Measurements from ENCODE around the gene AFG1L.
A peak's percentile ranks its signal among the peaks of the same experiment; 100 is the strongest.
"Not testable (repeated sequence)": the region's sequence is repeated elsewhere in the genome, so short reads cannot be mapped to it uniquely, and the experiment has no call there.

AFG1L gene

DNA sequence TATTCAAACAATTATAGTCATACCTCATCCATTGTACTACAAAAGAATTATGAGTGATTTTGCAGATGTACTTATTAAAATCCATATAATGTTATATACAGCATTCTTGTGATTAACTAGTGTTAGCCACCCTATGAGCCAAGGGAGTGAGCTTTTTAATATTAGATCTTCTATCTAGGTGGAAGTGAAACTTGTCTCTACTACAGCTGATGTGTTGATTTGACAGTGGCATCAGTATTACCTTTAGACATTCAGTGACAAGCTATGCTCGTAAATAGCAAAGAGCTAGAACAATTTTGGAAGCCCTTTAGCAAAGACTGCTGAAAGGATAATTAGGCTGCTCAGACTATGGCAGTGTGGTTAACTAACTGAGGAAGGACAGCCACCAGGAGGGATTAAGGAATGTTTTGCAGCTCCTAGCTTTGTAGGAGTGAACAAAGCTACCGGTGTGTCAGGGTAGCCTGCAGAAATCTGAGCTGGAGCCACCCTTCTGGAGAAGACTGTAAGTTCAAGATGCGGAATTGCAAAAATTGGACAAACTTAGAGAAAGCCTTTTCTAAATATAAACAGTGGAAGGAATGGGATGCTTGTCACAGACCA lies 73.7 kb downstream of the AFG1L start:
- no peak overlapping the region for H3K4me3 ChIP-seq
- peak; percentile 51 to 70 for DNase-seq (ENCODE audit: low spot score in 2 of 2)

DNA sequence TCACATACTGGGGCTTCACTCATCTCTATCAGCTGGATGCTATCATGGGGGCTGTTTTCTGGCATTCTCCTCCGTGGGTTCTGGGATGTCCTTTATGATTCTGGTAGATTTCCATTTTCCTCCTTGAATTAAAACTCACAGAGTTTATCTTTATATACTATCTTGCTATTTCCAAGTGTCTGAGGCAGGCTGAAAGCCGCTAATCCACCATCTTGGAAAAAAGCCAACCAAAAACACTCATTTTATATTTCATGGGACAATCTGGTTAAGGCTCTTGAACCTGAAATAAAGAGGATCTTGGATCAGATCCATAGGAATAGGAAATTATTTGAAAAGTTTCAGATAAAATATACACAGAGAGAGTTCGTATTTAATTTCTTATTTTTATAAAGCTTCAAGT lies 86.0 kb downstream of the AFG1L start:
- Histone ChIP-seq H3K36me3 (replicated peaks) (no peaks in the 10 kb centered on the region), H3K4me1 (no peaks in the 10 kb centered on the region), H3K4me3 (no peak overlapping the region), H3K9me3 (no peaks in the 10 kb centered on the region), H3K27me3 (ENCODE audit: low read depth) (no peaks in the 10 kb centered on the region; the same call in 1 of the 2 replicates)
- in situ Hi-C loops (cut with MboI; ENCODE audit: low sequenced_read_pairs) = no loop called here
- DNase-seq (ENCODE audit: low spot score in 2 of 2) = no peak

More for the DNA sequence above, 73.7 kb downstream of the AFG1L start:
- Histone ChIP-seq H3K36me3 (replicated peaks) (no peaks in the 10 kb centered on the region), H3K4me1 (peaks cover 32% of the 10 kb centered on the region), H3K27me3 (ENCODE audit: low read depth) (no peaks in the 10 kb centered on the region), H3K9me3 (no peaks in the 10 kb centered on the region)
- in situ Hi-C loops (cut with MboI; ENCODE audit: low sequenced_read_pairs) = no loop called here

DNA sequence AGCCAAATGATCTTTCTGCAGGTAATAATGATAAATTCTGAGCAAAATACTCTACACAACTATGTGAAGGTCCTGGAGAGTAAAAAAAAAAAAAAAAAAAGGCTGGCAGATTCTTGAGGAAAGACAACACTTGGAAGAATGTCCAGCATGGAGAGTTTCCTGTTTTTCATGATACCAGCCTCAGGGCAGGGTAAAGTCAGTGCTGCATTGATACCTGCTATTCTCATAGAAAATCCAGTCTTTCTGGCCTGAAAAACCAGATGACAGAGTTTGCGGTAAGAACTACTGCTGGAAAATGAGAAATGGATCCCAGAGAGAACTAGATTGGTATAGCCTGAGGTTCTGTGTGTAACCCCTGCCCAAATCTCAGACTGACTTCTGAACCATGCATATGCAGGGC lies 89.1 kb downstream of the AFG1L start:
- no peaks in the 10 kb centered on the region for H3K36me3 ChIP-seq (replicated peaks)
- in situ Hi-C loops (cut with MboI; ENCODE audit: low sequenced_read_pairs) = no loop called here
- H3K4me1 ChIP-seq = no peaks in the 10 kb centered on the region
- DNase-seq (ENCODE audit: low spot score in 2 of 2) = no peak
- H3K27me3 ChIP-seq (ENCODE audit: low read depth) = no peaks in the 10 kb centered on the region
- H3K9me3 ChIP-seq = no peaks in the 10 kb centered on the region
- no peak overlapping the region for H3K4me3 ChIP-seq

DNA sequence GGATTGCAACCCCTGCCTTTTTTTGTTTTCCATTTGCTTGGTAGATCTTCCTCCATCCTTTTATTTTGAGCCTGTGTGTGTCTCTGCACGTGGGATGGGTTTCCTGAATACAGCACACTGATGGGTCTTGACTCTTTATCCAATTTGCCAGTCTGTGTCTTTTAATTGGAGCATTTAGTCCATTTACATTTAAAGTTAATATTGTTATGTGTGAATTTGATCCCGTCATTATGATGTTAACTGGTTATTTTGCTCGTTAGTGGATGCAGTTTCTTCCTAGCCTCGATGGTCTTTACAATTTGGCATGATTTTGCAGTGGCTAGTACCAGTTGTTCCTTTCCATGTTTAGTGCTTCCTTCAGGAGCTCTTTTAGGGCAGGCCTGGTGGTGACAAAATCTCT lies 94.3 kb downstream of the AFG1L start:
- H3K36me3 ChIP-seq (replicated peaks); H3K9me3 ChIP-seq; DNase-seq (ENCODE audit: low spot score in 2 of 2); in situ Hi-C loops (cut with MboI; ENCODE audit: low sequenced_read_pairs); H3K4me3 ChIP-seq; H3K4me1 ChIP-seq; H3K27me3 ChIP-seq (ENCODE audit: low read depth): not testable (repeated sequence)

DNA sequence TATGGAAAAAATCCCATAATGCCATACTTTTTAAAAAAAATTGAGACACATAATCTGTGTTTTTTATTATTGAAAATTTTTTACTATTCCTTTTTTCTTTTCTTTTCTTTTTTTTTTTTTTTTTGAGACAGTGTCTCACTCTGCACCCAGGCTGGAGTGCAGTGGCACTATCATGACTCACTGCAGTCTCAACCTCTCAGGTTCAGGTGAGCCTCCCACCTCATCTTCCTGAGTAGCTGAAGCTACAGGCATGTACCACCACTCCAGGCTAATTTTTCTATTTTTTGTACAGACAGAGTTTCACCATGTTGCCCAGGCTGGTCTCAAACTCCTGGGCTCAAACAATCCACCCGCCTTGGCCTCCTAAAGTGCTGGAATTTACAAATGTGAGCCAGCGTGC lies 100.4 kb downstream of the AFG1L start:
- H3K9me3 ChIP-seq = no peaks in the 10 kb centered on the region
- no peak for DNase-seq (ENCODE audit: low spot score in 2 of 2)
- in situ Hi-C loops (cut with MboI; ENCODE audit: low sequenced_read_pairs) = no loop called here
- H3K4me1 ChIP-seq = no peaks in the 10 kb centered on the region
- no peaks in the 10 kb centered on the region for H3K36me3 ChIP-seq (replicated peaks)
- no peaks in the 10 kb centered on the region for H3K27me3 ChIP-seq (ENCODE audit: low read depth)
- no peak overlapping the region for H3K4me3 ChIP-seq

DNA sequence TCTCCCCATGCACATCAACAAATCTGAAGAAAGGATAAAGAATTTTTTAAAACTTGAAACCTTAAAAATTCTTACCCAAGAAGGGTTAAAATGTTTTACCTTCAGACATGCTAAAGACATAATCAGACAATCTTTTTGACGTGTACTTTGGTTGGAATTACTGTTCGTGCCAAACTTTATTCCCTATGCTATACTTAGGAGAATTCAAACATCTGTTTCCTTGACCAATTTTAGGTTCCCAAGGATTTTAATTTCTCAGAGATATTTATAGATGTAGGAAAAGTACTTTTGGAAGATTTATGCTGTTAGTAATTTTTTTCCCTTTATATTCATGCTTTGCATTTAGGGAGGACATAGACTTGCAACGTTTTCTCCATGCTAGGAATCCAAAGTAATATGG lies 108.4 kb downstream of the AFG1L start:
- in situ Hi-C loops (cut with MboI; ENCODE audit: low sequenced_read_pairs) = no loop called here
- Histone ChIP-seq H3K9me3 (no peaks in the 10 kb centered on the region), H3K27me3 (ENCODE audit: low read depth) (no peaks in the 10 kb centered on the region), H3K4me3 (no peak overlapping the region), H3K4me1 (no peaks in the 10 kb centered on the region), H3K36me3 (replicated peaks) (no peaks in the 10 kb centered on the region)
- no peak for DNase-seq (ENCODE audit: low spot score in 2 of 2)

DNA sequence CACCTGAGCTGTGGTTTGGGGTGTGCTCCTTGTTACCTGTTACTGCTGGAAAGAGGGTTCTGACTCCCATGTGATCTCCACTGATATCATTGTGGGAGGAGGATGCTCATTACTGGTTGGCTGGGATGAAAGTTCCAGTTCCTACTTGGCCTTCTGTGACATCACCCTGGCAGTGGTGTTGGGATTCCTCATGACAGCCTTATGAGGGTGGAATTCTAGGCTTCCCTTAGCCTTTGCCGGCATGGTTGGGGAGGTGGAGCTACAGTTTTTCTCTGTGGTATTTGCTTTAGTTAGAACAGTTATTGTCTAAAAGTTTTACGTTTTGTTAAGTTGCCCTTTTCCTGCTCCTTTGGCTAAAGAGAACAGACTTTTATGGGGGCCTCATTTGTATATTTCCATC lies 112.1 kb downstream of the AFG1L start:
- Histone ChIP-seq H3K4me3 (no peak overlapping the region), H3K4me1 (no peaks in the 10 kb centered on the region), H3K9me3 (peaks cover under 1% of the 10 kb centered on the region; the same call in 1 of the 2 replicates), H3K36me3 (replicated peaks) (no peaks in the 10 kb centered on the region), H3K27me3 (ENCODE audit: low read depth) (no peaks in the 10 kb centered on the region)
- in situ Hi-C loops (cut with MboI; ENCODE audit: low sequenced_read_pairs) = no loop called here
- DNase-seq (ENCODE audit: low spot score in 2 of 2) = no peak

DNA sequence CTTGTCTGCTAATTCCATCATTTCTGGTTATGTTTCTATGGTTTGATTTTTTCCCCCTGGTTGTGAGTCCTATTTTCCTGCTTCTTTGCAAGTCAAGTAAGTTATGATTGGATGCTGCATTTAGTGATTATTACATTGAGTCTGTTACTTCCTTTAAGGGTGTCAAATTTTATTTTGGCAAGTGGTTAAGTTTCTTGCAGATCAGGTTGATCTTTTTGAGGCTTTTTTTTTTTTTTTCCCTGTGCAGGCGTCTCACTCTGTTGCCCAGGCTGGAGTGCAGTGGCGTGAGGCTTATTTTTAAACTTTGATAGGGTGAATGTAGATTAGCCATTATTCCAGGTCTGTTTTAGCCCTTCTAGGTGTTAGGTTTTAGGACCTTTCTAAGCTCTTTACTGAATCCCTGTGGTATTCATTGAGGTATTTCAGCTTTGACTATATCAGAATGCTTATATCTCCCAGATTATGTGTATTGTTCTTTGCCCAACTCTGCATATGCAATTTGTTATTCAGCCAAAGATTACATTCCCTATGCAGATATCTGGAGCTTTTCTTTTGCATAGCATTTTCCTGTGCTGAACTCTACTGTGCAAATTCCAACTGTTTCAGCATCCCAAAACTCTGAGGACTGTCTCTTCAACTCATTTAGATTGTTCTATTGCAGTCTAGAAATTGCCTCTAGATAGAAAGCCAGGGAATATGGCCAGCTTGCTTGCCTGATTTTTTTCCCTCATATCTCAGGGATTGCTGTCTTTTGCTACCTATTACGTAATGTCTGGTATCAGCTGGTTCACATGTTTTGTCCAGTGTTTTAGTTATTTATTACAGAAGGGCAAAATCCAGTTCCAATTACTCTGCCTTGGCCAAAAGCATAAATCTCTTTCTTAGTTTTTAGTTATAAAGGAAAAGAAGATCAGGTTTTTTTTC lies 113.3 kb downstream of the AFG1L start:
- Histone ChIP-seq H3K9me3 (peaks cover 3% of the 10 kb centered on the region; the same call in 1 of the 2 replicates), H3K4me3 (no peak overlapping the region), H3K36me3 (replicated peaks) (no peaks in the 10 kb centered on the region), H3K4me1 (no peaks in the 10 kb centered on the region), H3K27me3 (ENCODE audit: low read depth) (no peaks in the 10 kb centered on the region)
- in situ Hi-C loops (cut with MboI; ENCODE audit: low sequenced_read_pairs) = no loop called here
- DNase-seq (ENCODE audit: low spot score in 2 of 2) = peak in 1 of 2 experiments; percentile 45

DNA sequence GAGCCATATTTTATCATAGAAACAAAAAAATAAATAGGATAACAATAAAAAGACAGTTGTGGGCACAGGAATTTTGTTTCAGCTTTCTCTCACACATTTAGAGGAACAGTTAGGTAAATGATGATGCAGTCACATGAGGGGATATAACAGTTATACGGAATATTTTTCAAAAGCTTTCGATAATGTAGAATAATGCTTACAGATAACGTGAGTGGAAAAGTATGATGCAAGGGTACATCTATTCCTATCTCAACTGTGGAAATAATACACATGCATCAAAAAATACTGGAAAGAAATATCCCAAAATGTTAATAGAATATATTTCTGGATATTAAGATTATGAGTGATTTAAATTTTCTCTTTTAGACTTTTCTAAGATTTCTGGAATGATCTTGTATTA lies 114.0 kb downstream of the AFG1L start:
- Histone ChIP-seq H3K4me3 (no peak overlapping the region), H3K36me3 (replicated peaks) (no peaks in the 10 kb centered on the region), H3K9me3 (peaks cover 3% of the 10 kb centered on the region; the same call in 1 of the 2 replicates), H3K4me1 (no peaks in the 10 kb centered on the region), H3K27me3 (ENCODE audit: low read depth) (no peaks in the 10 kb centered on the region)
- in situ Hi-C loops (cut with MboI; ENCODE audit: low sequenced_read_pairs) = no loop called here
- DNase-seq (ENCODE audit: low spot score in 2 of 2) = no peak

DNA sequence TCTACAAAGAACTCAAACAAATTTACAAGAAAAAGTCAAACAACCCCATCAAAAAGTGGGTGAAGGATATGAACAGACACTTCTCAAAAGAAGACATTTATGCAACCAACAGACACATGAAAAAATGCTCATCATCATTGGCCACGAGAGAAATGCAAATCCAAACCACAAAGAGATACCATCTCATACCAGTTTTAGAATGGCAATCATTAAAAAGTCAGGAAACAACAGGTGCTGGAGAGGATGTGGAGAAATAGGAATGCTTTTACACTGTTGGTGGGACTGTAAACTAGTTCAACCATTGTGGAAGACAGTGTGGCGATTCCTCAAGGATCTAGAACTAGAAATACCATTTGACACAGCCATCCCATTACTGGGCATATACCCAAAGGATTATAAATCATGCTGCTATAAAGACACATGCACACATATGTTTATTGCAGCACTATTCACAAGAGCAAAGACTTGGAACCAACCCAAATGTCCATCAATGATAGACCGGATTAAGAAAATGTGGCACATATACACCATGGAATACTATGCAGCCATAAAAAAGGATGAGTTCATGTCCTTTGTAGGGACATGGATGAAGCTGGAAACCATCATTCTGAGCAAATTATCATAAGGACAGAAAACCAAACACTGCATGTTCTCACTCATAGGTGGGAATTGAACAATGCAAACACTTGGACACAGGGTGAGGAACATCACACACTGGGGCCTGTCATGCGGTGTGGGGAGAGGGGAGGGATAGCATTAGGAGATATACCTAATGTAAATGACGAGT lies 121.4 kb downstream of the AFG1L start:
- in situ Hi-C loops (cut with MboI; ENCODE audit: low sequenced_read_pairs); DNase-seq (ENCODE audit: low spot score in 2 of 2); H3K36me3 ChIP-seq (replicated peaks); H3K4me3 ChIP-seq; H3K9me3 ChIP-seq; H3K27me3 ChIP-seq (ENCODE audit: low read depth): not testable (repeated sequence)
- H3K4me1 ChIP-seq = peaks cover 12% of the 10 kb centered on the region

DNA sequence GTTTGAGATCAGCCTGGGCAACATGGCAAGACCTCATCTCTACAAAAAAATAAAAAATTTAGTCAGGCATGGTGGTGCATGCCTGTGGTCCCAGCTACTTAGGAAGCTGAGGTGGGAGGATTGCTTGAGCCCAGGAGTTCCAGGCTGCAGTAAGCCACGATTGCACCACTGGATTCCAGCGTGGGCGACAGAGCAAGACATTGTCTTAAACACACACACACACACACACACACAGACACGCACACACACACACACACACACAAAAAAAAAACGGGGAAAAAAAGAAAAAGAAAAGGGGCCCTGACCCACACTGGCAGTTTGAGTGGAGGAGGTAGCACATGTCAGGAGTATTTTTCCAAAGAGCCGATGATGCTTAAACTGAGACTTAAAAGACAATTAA lies 122.2 kb downstream of the AFG1L start:
- no peaks in the 10 kb centered on the region for H3K27me3 ChIP-seq (ENCODE audit: low read depth)
- in situ Hi-C loops (cut with MboI; ENCODE audit: low sequenced_read_pairs) = no loop called here
- DNase-seq (ENCODE audit: low spot score in 2 of 2) = no peak
- H3K9me3 ChIP-seq = peaks cover 2% of the 10 kb centered on the region; the same call in 1 of the 2 replicates
- H3K4me1 ChIP-seq = peaks cover 17% of the 10 kb centered on the region
- no peak overlapping the region for H3K4me3 ChIP-seq
- no peaks in the 10 kb centered on the region for H3K36me3 ChIP-seq (replicated peaks)

DNA sequence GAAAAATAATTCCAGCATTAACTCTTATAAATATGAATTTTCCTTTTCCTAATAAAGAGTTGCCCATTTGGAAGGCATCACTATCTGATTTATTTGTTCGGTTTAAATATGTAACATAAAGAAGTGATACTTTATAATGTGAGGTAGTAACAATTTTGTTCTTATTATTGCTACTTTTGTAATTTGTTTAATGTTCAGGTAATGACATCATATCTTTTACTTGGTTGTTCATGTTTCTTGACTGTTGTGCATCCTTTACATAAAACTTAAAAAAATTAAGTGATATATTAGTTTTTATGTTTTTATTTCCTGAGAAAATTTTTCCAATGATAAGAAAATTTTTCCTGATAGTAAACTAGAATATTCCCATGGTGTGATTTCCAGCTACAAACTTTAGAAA lies 124.6 kb downstream of the AFG1L start:
- in situ Hi-C loops (cut with MboI; ENCODE audit: low sequenced_read_pairs) = no loop called here
- H3K36me3 ChIP-seq (replicated peaks) = no peaks in the 10 kb centered on the region
- no peak overlapping the region for H3K4me3 ChIP-seq
- peaks cover 27% of the 10 kb centered on the region for H3K4me1 ChIP-seq
- no peaks in the 10 kb centered on the region for H3K27me3 ChIP-seq (ENCODE audit: low read depth)
- no peaks in the 10 kb centered on the region; the same call in 1 of the 2 replicates for H3K9me3 ChIP-seq
- no peak for DNase-seq (ENCODE audit: low spot score in 2 of 2)

DNA sequence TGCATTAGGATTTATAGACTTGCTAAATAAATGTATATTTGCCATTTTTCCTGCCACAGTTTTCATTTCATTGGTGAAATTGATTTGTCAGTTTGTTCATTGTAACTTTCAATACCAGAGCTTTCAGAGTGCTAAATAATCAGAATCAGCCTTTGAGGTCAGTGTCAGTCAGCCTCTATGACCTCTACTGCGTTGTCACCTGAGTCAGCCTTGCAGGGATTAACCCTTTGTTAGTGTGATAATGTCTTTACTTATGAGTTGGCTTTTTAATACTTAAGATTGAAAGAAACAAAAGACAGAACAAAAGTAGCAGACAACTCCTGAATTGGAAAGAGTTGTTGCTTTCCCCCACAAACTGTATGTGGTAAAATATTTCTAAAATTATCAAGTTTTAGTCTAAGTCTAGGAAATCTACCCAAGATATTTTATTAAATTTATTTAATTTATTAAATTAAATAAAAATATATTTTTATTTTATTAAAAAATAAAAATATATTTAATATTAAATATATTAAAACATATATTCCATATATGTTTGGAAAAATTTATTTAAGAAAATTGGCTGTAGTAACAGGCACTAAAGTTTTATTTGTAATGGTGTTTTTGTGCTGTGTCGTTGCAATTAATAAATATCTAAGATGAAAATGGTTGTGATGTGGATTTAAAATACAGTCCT lies 125.2 kb downstream of the AFG1L start:
- H3K36me3 ChIP-seq (replicated peaks) = no peaks in the 10 kb centered on the region
- no peaks in the 10 kb centered on the region for H3K27me3 ChIP-seq (ENCODE audit: low read depth)
- no peaks in the 10 kb centered on the region; the same call in 1 of the 2 replicates for H3K9me3 ChIP-seq
- DNase-seq (ENCODE audit: low spot score in 2 of 2) = peak; percentile 31 to 64
- peaks cover 27% of the 10 kb centered on the region for H3K4me1 ChIP-seq
- in situ Hi-C loops (cut with MboI; ENCODE audit: low sequenced_read_pairs) = no loop called here
- no peak overlapping the region for H3K4me3 ChIP-seq

All from HAP-1 (cell line).